CD4-positive, alpha-beta T cell treated with Interleukin-17A for 1 hour (primary cell): ENCODE results near the gene CLCF1.

Experiments
- DNase-seq: peaks from one replicate; pipeline ENCODE4 v3.0.0-alpha.2; 2020

The CLCF1 gene

GRCh38 chr11:67355023-67355793 is 18.2 kb downstream of the CLCF1 start:
- no peak for DNase-seq

DNA sequence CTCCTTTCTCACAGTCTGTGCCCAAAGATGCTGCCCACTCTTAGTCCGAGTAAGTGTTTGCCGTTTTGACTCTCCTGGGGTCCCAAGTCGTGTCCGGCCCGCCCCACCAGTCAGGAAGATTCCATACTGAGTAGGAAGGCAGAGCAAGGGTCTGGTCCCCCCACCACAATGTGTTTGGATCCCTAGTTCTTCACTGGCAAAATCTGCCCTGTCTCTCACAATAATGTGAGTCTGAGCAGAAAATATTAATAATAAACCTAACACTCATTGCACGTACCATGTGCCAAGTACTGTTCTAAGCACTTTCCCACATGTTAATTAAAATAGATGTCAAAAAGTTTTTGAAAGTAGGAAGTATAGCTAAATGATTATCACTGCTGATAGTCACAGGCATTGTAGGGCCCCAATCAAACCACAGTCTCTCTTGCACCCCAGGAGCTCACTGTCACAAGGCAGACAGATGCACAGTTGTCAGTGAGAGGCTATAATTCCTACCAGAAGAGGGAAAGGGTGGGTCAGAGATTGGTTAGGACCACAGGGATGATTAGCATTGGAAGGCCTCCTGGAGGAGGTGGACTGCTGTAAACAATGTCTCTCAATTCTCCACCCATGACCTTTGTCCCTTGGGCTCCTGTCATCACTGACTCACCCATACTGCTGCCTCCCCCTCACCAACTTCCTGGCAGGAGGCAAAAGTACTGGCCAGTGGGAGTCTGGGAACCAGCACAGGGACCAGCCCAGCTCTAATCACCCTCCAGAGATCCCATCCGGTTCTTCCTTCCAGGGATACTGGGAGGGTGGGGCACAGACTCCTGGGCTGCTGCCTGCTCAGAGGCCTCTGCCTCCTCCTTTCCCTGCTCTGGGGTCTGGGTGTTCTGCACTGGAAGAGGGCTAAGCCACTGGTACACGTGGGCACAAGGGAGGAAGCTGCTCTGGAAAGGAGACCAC is 19.0 kb downstream of the CLCF1 start:
- DNase-seq, result peak; percentile 37

DNA sequence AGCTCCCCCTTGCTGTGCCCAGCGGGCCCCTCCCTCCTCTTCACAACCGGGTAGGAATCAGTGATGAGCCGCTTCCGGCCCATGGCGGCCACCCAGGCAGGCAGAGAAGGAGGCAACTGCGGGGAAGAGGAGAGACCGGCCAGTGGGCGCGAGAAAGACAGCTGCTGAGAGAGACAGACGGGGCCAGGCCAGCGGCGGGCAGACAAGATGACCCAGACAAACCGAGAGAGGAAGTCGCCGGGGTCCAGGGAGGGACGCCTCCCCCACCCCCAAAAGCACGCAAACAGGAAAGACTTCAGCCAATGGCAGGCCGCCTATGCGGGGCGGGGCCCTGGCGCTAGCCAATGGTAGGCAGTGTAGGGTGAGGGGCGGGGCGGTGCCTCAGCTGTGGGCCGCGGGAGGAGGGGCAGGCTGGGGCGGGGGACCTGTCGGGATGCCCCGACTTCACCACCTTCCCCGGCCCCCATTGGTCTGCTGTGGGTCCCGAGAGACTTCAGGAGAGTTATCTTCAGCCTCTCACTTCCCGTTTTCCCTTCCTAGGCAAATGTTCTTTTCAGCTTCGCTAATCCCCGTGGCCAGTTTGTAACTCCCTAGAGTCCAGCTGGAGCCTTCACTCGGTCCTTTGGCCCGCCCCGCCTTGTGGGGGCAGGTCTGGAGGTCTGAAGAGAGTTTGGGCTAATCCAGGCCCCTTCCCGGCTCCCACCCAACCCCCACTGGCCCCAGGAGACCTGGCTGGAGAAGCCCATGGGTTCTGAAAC is 19.9 kb downstream of the CLCF1 start, which contains the start of gene POLD4:
Gene POLD4 (minus strand): TSS at position 230 of the 758 bp plus-strand sequence. CDS start 147 bp downstream, at position 83.
- DNase-seq, result peak; percentile 96

DNA sequence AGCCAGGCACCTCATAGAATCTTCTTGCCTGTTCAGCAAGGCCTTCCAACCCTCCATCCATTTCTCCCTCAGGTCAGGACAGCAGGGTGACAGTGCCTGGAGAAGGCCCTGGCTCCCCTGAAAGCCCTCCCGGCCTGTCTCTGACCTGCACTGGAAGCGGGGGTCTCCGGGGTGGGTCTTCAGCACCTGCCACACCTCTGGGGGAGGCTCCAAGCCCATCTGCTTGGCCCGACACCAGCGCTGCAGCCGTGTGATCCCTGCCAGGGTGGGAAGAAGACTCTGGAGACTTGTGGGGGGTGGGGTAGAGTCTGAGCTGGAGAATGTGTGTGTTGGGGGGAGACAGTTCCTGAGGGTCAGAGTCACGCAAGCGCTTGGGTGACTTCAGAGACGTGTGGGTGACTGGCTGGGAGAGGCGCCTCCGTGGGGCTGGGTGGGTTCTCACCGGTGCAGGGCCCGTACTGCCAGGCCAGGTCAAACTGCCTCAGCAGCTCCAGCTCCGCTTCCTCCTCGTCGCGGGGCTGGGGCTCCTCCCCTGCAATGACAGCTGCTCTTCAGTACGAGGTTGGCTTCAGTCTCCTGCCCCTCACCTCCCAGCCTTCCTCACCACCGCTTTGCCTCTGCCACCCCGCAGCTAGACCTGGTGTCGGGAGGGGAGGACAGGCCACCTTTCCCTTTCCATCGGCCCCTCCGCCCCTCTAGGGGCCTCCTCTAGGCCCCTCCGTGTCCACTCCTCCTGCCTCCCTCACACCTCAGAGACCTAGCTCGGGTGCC is 20.7 kb downstream of the CLCF1 start:
- no peak for DNase-seq

- DNase-seq, result peak; percentile 76
Measured at GRCh38 chr11:67351275-67352005, 22.0 kb downstream of the CLCF1 start.

DNA sequence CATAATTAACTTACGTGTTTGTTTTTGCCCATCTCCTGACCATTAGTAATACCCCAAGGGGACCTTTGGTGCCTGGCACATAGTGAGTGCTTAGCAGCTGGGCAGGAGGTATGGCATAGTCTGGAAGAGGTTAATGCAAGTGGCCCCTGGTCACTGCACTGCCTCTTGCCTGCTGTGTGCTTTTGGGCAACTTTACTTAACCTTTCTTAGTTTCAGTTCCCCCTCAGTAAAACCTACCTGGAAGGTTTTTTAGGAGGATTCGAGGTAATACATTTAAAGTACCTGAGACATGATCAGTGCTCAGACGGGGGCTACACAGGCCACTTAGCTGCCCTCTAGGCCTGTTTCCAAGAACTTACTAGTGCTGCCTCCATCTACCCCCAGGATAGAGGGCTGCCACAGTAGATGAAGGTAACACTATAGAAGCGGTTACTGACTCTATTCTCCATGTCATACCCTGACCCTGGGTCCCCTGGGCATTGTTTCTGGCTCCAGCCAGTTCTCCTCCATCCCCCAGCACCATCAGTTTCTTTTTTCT is 23.4 kb downstream of the CLCF1 start:
- no peak for DNase-seq

DNA sequence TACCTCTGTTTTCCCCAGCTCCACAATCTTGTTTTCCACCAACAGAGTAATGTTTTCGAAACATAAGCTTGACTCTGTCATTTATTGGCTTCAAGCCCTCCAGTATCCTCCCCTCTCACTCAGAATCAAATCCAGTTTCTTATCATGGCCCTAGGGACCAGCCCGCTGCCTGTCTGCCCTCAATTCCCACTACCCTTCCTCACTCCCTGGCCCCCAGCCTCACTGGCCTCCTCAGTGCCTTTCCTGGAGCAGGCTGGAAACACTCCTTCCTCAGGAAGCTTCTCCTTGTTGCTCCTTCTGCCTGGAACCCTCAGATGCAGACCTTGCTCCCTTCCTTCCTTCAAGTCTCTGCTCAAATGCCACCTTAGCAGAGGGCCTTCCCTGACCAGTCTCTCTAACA is 23.9 kb downstream of the CLCF1 start:
- DNase-seq, result no peak

DNA sequence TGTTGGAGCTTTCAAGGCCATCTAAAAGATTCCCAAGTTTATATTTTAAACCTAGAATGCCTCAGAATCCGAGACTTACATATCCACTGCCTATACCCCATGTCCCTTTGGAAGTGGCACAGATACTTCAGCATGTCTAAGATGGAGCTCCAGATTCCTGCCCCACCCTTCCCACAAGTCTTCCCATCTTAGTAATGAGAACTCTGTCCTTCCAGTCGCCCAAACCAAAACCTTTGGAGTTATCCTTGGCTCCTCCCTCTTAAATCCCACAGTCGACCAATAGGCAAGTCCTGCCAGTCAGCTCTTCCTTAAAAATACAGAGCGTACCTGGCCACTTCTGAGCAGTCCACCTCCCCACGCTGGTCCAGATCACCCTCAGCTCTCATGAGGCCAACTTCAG is 24.4 kb downstream of the CLCF1 start:
- no peak for DNase-seq

DNA sequence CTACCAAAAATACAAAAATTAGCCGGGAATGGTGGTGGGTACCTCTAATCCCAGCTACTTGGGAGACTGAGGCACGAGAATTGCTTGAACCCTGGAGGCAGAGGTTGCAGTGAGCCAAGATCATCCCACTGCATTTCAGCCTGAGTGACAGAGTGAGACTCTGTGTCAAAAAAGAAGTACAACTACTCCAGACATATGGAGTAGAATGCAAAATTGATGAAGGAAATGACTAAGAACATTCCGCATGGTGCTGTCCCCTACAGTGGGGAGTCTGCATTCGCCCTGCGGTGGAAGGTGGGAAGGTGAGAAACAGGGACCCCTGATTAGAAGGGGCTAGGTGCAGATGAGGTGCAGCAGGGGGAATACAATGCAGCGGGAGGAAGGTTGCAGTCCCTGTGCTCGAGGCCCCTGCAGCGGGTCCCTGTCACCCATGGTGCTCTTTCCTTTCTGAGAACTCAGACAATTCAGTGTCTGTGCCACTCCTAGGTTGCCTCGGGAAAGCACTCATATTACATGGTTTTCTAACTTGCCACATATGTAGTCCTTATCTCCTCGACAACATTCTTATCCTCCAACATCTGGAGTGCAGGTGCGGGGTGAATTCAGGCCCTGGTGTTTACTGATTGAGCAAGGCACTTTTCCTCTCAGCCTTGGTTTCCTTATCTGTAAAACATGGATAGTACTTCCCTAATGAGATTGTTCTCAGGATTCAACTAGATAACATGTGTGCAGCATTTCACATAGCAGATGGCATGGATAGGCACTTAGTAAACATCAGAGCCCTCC is 25.2 kb downstream of the CLCF1 start:
- no peak for DNase-seq

- DNase-seq, result peak; percentile 49
Measured at GRCh38 chr11:67345920-67346819, 27.2 kb downstream of the CLCF1 start.

DNA sequence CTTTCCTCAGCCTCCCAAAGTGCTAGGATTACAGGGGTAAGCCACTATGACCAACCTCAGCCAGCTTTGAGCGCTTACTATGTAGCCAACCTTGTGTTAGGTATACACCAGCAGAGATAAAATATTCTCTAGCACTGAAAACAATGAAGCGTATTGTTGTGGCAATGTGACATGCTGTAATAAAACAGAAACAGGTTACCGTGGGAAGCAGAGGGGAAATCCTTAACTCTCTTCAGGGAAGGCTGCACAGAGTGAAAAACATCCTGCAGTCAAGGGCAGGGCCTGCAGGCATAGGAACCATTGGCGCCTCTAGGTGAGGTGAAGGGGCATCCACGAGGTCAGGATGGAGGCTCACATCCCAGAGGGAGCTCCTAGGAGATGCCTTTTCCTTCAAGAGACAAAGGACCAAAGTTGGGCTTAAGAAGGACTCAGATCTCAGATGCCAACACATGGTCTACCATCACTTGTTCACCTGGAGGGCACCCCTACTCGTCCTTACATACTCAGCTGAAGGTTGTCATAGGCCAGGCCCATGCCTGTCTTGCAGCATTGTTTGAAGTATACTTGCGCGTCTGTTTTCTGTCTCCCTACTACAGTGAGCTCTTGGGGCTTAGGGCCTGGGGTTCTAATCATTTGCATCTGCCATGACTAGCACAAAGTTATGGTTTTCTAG is 28.0 kb downstream of the CLCF1 start:
- no peak for DNase-seq

DNA sequence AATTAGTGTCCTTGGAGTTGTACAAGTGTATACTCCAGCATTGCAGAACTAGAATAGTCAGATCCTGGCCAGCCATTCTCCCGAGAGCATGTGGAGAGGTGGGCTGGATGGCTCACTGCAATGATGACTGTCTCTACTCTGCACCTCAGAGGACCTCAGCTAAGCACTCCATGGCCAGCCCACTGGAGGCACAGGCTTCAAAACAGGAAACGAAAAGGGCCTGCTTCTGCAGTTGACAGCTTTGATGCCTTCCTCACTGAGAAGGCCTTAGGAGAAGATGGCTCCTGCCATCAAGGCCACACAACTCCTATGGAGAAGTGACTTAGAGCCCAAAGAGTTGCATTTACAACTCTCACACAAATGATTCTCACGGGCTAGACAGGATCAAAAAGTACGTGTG is 29.1 kb downstream of the CLCF1 start:
- peak; percentile 29 for DNase-seq

GRCh38 chr11:67337257-67337656 is 36.1 kb downstream of the CLCF1 start:
- no peak for DNase-seq

GRCh38 chr11:67332081-67332691 is 41.2 kb downstream of the CLCF1 start:
- no peak for DNase-seq

DNA sequence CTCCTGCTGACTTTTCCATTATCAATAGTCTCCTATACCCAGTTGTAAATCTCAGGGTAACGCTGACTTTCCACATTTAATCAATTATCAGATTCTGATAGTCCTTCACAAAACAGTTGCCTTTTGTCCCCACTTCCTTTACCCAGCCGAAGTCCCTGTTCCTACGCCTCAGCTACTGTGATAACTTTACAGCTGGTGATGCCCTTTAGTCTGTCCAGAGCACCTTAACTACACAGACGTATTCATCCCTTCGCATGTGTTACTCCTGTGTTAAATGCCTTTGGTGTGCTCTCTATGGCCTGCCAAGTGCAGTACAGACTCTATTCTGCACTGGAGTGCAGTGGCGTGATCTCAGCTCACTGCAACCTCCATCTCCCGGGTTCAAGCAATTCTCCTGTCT is 49.9 kb downstream of the CLCF1 start:
- no peak for DNase-seq

- DNase-seq, result no peak
Measured at GRCh38 chr11:67322049-67322448, 51.3 kb downstream of the CLCF1 start.

- DNase-seq, result no peak
Measured at GRCh38 chr11:67321313-67321871, 52.0 kb downstream of the CLCF1 start.

DNA sequence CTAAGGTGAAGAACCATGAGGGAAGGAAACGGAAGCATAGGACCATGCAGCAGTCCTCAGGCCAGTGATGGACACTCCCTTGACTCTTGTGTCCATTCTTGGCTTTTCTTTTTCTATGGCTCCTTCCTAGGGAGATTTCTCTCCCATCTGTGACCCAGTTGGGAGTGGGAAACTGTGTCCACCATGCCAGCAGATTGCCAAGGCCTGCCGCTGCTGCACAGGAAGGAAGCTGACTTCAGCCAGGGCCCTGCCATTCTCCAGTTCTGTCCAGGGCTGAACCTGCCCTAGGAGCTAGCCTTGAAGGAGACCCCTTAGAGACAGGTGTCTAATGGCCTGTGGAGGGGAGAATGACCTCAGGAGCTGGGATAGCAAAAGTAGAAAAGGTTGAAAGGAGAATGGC is 52.7 kb downstream of the CLCF1 start:
- no peak for DNase-seq
